HepG2 (cell line): ENCODE measurements around the gene CNKSR3. TPM values are rescaled to one million over a fixed set of nuclear protein-coding genes. Genes with fewer than 3 reads are reported as not detected.
A peak's percentile ranks its signal among the peaks of the same experiment; 100 is the strongest.

Experiments used
- ERF ChIP-seq: IDR thresholded peaks from 2 replicates; pipeline ENCODE4 v1.6.1; 2018; ENCODE audit warnings: missing biosample characterization, missing genetic modification reagents
- ESRRA ChIP-seq: sonication (generic); formaldehyde crosslinking; IDR thresholded peaks from 2 replicates; pipeline ENCODE4 v1.5.1; 2020; ENCODE audit warnings: mild to moderate bottlenecking, low read depth, missing genetic modification reagents
- HCFC1 ChIP-seq: fragments of 150-350 bp; IDR thresholded peaks from 2 replicates; pipeline ENCODE4 v1.6.1; 2014; ENCODE audit warnings: low read depth, low read length
- KMT2A ChIP-seq: sonication (generic); formaldehyde crosslinking; IDR thresholded peaks from 2 replicates; pipeline ENCODE4 v1.4.0; 2020; ENCODE audit warnings: missing genetic modification reagents
- KMT2B ChIP-seq: IDR thresholded peaks from 2 replicates; pipeline ENCODE4 v1.6.1; 2016; ENCODE audit warnings: missing genetic modification reagents, missing compliant biosample characterization
- PHB2 ChIP-seq: fragments of 450-650 bp; IDR thresholded peaks from 2 replicates; pipeline ENCODE4 v1.6.1; 2018; ENCODE audit not compliant: partially characterized antibody
- PHF21A ChIP-seq: sonication (generic); formaldehyde crosslinking; IDR thresholded peaks from 2 replicates; pipeline ENCODE4 v1.5.0; 2020; ENCODE audit warnings: mild to moderate bottlenecking, missing genetic modification reagents
- PPARG ChIP-seq: conservative IDR thresholded peaks from 2 replicates; pipeline ENCODE4 v1.6.1; 2016; ENCODE audit warnings: missing biosample characterization, missing genetic modification reagents
- THAP11 ChIP-seq: IDR thresholded peaks from 2 replicates; pipeline ENCODE4 v1.6.1; 2016; ENCODE audit warnings: missing biosample characterization, missing genetic modification reagents
- U2AF2 ChIP-seq: fragments of 200-400 bp; formaldehyde crosslinking; IDR thresholded peaks from 2 replicates; pipeline ENCODE4 v1.6.1; 2017; ENCODE audit warnings: low read depth, mild to moderate bottlenecking, low read length
- ZNF253 ChIP-seq: sonication (generic); formaldehyde crosslinking; IDR thresholded peaks from 2 replicates; pipeline ENCODE4 v1.8.0; 2022; ENCODE audit warnings: mild to moderate bottlenecking, missing genetic modification reagents, borderline replicate concordance
- ZNF629 ChIP-seq: sonication (generic); formaldehyde crosslinking; conservative IDR thresholded peaks from 2 replicates; pipeline ENCODE4 v1.5.0; 2020; ENCODE audit warnings: missing genetic modification reagents
- ZNF761 ChIP-seq: sonication (generic); formaldehyde crosslinking; conservative IDR thresholded peaks from 2 replicates; pipeline ENCODE4 v1.4.0; 2020; ENCODE audit warnings: mild to moderate bottlenecking, missing genetic modification reagents
- polyA plus RNA-seq, 8 experiments: library from polyadenylated mRNA; depleted of rRNA in 3 of 8; stranded (reverse) in 7 of 8; unstranded in 1 of 8; fragments of >200 nt; fragmentation: Illumina TruSeq in 4 of 8; extraction: Trizol in 4 of 8; gene quantifications; 2 replicates each; pipeline versions ENCODE4 v1.2.1 to v1.2.3, GENCODE V29; 2011 to 2016; ENCODE audit warnings: low read depth in 4 of 8, missing spikeins in 1 of 8, mixed read lengths in 1 of 8; ENCODE audit not compliant: insufficient read depth in 1 of 8
- total RNA-seq, 5 experiments: library from RNA; depleted of rRNA; stranded (reverse); fragments of >200 nt; fragmentation: Illumina TruSeq; extraction: Trizol; gene quantifications; 2 replicates each; pipeline ENCODE4 v1.2.3, GENCODE V29; 2016; ENCODE audit warnings: low read depth in 1 of 5
- TF ChIP-seq, protein P1 (sequence below): sonication (generic); formaldehyde crosslinking; IDR thresholded peaks from 2 replicates; pipeline ENCODE4 v1.5.1; 2020; ENCODE audit warnings: mild to moderate bottlenecking, missing genetic modification reagents
- TF ChIP-seq, protein P2 (sequence below): IDR thresholded peaks from 2 replicates; pipeline ENCODE4 v1.6.1; 2012; ENCODE audit warnings: inconsistent platforms
- TF ChIP-seq, protein P3 (sequence below): sonication (generic); formaldehyde crosslinking; IDR thresholded peaks from 2 replicates; pipeline ENCODE4 v1.4.0; 2020; ENCODE audit warnings: missing genetic modification reagents, borderline replicate concordance

CNKSR3 gene
- total and polyA plus RNA-seq, 2 of the 13 experiments (the other 11 are each of a cell fraction or from before 2014, with no cell fraction given): 9.2 to 38.6 TPM

DNA sequence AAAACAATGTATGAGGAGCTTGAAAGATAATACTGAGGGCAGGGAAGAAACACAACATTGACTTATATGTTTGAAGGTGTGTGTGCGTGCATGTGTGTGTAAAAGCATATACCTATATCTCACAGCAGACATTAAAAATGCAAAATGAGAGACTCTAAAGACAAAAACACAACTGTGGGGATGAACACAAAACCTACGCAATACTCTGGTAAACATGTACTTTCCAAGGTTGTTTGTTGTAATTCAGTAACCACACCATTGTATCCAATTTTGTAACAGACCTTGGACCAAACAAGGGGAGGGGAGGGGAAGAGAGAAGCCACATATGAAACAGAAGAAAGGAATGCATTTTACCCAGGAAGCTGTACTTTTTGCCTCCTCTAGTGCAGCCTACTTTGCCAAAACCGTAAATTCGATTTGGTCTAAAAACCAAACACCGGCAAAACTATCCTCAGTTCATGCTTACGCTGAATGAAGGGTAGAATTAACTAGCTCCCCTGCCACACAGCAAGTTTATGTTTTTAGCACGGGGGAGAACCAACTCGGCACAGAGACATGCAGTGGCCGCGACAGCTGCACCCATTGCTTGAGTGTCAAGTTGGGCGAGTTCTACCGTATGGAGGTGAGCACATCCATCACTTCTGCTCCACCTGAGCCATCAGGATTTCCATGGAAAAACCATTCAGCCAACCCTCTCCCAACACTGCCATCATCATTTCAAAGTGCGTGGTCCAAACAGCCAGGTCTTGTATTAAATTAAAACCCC is 50.0 kb downstream of the CNKSR3 start (continued):
- TF ChIP-seq, protein P1, sequence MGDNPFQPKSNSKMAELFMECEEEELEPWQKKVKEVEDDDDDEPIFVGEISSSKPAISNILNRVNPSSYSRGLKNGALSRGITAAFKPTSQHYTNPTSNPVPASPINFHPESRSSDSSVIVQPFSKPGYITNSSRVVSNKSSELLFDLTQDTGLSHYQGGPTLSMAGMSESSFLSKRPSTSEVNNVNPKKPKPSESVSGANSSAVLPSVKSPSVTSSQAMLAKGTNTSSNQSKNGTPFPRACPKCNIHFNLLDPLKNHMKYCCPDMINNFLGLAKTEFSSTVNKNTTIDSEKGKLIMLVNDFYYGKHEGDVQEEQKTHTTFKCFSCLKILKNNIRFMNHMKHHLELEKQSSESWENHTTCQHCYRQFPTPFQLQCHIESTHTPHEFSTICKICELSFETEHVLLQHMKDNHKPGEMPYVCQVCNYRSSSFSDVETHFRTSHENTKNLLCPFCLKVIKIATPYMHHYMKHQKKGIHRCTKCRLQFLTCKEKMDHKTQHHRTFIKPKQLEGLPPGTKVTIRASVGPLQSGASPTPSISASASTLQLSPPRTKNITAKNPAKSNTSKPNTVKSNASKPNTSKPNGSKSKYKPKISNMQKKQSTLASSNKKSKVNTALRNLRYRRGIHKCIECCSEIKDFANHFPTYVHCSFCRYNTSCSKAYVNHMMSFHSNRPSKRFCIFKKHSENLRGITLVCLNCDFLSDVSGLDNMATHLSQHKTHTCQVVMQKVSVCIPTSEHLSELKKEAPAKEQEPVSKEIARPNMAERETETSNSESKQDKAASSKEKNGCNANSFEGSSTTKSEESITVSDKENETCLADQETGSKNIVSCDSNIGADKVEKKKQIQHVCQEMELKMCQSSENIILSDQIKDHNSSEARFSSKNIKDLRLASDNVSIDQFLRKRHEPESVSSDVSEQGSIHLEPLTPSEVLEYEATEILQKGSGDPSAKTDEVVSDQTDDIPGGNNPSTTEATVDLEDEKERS (CRISPR knock-in tag): 0 out of 2 replicates have a peak, but pooled peaks have one; percentile 54
- TF ChIP-seq, protein P2, sequence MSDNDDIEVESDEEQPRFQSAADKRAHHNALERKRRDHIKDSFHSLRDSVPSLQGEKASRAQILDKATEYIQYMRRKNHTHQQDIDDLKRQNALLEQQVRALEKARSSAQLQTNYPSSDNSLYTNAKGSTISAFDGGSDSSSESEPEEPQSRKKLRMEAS: peak; percentile 48; the same call in 1 of the 2 replicates
- TF ChIP-seq PPARG (CRISPR knock-in tag): peak; percentile 31; the same call in 1 of the 2 replicates
- peak; percentile 79 for TF ChIP-seq ZNF629 (CRISPR knock-in tag)
- peak; percentile 71; the same call in 1 of the 2 replicates for TF ChIP-seq ZNF761 (CRISPR knock-in tag)
- TF ChIP-seq ESRRA: 0 out of 2 replicates have a peak, but pooled peaks have one; percentile 27
- TF ChIP-seq ZNF253 (CRISPR knock-in tag): no peak
- TF ChIP-seq PHB2: no peak
- TF ChIP-seq KMT2A (CRISPR knock-in tag): peak; percentile 60
- TF ChIP-seq PHF21A (CRISPR knock-in tag): no peak
- TF ChIP-seq HCFC1: no peak
- TF ChIP-seq, protein P3, sequence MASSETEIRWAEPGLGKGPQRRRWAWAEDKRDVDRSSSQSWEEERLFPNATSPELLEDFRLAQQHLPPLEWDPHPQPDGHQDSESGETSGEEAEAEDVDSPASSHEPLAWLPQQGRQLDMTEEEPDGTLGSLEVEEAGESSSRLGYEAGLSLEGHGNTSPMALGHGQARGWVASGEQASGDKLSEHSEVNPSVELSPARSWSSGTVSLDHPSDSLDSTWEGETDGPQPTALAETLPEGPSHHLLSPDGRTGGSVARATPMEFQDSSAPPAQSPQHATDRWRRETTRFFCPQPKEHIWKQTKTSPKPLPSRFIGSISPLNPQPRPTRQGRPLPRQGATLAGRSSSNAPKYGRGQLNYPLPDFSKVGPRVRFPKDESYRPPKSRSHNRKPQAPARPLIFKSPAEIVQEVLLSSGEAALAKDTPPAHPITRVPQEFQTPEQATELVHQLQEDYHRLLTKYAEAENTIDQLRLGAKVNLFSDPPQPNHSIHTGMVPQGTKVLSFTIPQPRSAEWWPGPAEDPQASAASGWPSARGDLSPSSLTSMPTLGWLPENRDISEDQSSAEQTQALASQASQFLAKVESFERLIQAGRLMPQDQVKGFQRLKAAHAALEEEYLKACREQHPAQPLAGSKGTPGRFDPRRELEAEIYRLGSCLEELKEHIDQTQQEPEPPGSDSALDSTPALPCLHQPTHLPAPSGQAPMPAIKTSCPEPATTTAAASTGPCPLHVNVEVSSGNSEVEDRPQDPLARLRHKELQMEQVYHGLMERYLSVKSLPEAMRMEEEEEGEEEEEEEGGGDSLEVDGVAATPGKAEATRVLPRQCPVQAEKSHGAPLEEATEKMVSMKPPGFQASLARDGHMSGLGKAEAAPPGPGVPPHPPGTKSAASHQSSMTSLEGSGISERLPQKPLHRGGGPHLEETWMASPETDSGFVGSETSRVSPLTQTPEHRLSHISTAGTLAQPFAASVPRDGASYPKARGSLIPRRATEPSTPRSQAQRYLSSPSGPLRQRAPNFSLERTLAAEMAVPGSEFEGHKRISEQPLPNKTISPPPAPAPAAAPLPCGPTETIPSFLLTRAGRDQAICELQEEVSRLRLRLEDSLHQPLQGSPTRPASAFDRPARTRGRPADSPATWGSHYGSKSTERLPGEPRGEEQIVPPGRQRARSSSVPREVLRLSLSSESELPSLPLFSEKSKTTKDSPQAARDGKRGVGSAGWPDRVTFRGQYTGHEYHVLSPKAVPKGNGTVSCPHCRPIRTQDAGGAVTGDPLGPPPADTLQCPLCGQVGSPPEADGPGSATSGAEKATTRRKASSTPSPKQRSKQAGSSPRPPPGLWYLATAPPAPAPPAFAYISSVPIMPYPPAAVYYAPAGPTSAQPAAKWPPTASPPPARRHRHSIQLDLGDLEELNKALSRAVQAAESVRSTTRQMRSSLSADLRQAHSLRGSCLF: no peak
- no peak for TF ChIP-seq U2AF2
- TF ChIP-seq KMT2B (CRISPR knock-in tag): 0 out of 2 replicates have a peak, but pooled peaks have one; percentile 32
- peak; percentile 54; the same call in 1 of the 2 replicates for TF ChIP-seq THAP11 (CRISPR knock-in tag)
- TF ChIP-seq ERF (CRISPR knock-in tag): peak; percentile 82
